Stromal cell of bone marrow (primary cell): ENCODE measurements around the gene ACAD11.

ENCODE experiments used
- DNase-seq: peaks from one replicate; pipeline ENCODE4 v3.0.0-alpha.2; 2012; ENCODE audit warnings: low read depth

The ACAD11 gene

GRCh38 chr3:132659365-132660051, at the start of gene ACAD11:
Gene ACAD11, minus strand, starts transcription at chr3:132659809. Its CDS starts 58 bp downstream, at chr3:132659751.
- DNase-seq: peak; percentile 76

GRCh38 chr3:132703733-132704132, 44.1 kb upstream of the ACAD11 start:
- DNase-seq: no peak

- DNase-seq: peak; percentile 3
Observed at GRCh38 chr3:132695422-132695821, 35.8 kb upstream of the ACAD11 start.

GRCh38 chr3:132694991-132695390, 35.4 kb upstream of the ACAD11 start:
- no peak for DNase-seq

- DNase-seq: no peak
Observed at GRCh38 chr3:132690040-132690439, 30.4 kb upstream of the ACAD11 start.

- peak; percentile 2 for DNase-seq
Observed at GRCh38 chr3:132682201-132682600, 22.6 kb upstream of the ACAD11 start.

- no peak for DNase-seq
Observed at GRCh38 chr3:132681421-132681820, 21.8 kb upstream of the ACAD11 start.

GRCh38 chr3:132679911-132680310, 20.3 kb upstream of the ACAD11 start:
- no peak for DNase-seq

GRCh38 chr3:132675408-132675807, 15.8 kb upstream of the ACAD11 start:
- DNase-seq: no peak

GRCh38 chr3:132669256-132669777, 9.7 kb upstream of the ACAD11 start:
- DNase-seq: no peak

GRCh38 chr3:132665230-132665745, 5.7 kb upstream of the ACAD11 start:
- DNase-seq: no peak

GRCh38 chr3:132662212-132662611, 2.6 kb upstream of the ACAD11 start:
- no peak for DNase-seq

GRCh38 chr3:132661101-132661500, 1.5 kb upstream of the ACAD11 start:
- DNase-seq: no peak

- no peak for DNase-seq
Observed at GRCh38 chr3:132660811-132661070, 1.1 kb upstream of the ACAD11 start.

GRCh38 chr3:132660052-132660810, 622 bp upstream of the ACAD11 start, which contains the start of gene UBA5:
Gene UBA5, plus strand, starts transcription at chr3:132660329. Its CDS starts 209 bp downstream, at chr3:132660538.
- DNase-seq: no peak

- peak; percentile 3 for DNase-seq
Observed at GRCh38 chr3:132659000-132659364, 627 bp downstream of the ACAD11 start.

- DNase-seq: no peak
Observed at GRCh38 chr3:132657869-132658747, 1.5 kb downstream of the ACAD11 start.

GRCh38 chr3:132655471-132655870, 4.1 kb downstream of the ACAD11 start:
- no peak for DNase-seq

GRCh38 chr3:132654721-132655120, 4.9 kb downstream of the ACAD11 start:
- no peak for DNase-seq

GRCh38 chr3:132654190-132654589, 5.4 kb downstream of the ACAD11 start:
- no peak for DNase-seq

GRCh38 chr3:132652640-132653270, 6.9 kb downstream of the ACAD11 start:
- DNase-seq: peak; percentile 52

GRCh38 chr3:132650153-132650552, 9.5 kb downstream of the ACAD11 start:
- DNase-seq: no peak
